Stimulated activated CD4-positive, alpha-beta T cell treated with anti-CD3 and anti-CD28 coated beads, Interleukin-1b, Interleukin-23, amount 100 ng/mL, for 48 hours (primary cell): ENCODE data around the gene AUH.

ENCODE experiments used
- DNase-seq: peaks from one replicate; pipeline ENCODE4 v3.0.0-alpha.2; 2020

AUH gene

GRCh38 chr9:91334053-91334452, 27.7 kb downstream of the AUH start:
- DNase-seq: peak; percentile 34

- no peak for DNase-seq
Observed at GRCh38 chr9:91333551-91333950, 28.2 kb downstream of the AUH start.

GRCh38 chr9:91332546-91333231, 29.0 kb downstream of the AUH start:
- no peak for DNase-seq

GRCh38 chr9:91331849-91332248, 29.9 kb downstream of the AUH start:
- DNase-seq: no peak

GRCh38 chr9:91328186-91328585, 33.5 kb downstream of the AUH start:
- no peak for DNase-seq

- no peak for DNase-seq
Observed at GRCh38 chr9:91321691-91322090, 40.0 kb downstream of the AUH start.

GRCh38 chr9:91320299-91320698, 41.4 kb downstream of the AUH start:
- DNase-seq: no peak

DNA sequence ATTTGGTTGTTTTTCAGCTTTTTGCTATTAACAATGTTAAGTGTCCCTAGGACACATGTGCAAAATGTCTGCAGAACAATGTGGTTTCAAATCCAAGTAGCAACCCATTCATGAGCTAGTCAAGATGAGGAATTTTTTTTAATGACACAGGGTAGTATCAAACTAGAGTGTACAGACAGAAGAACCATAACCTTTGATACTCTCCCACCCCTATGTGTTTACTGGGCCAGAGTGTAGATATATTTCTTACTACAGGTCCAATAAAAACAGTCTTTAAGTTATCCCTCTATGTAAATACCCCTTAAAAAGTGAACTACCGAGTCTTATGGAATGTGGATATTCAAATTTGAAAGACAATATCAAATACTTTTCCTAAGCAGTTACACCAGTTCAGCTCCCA, 45.6 kb downstream of the AUH start:
- no peak for DNase-seq

DNA sequence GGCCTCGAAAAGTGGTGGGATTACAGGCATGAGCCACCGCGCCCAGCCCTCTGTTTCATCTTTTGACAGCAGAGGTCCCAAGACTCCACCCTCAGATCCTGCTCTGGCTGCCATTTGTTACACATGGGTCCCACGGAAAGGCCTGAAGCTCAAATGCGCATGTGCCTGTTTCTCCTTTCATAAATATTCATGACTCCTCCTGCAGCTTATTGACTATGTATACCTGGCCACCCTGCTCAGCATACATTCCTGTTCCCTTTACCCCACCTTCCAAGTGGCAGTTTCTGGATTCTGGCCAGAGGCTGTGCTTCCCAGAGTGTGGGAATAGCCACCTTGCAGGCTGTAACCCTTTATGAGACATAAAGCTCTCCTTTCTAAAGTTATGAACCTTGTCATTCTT, 46.5 kb downstream of the AUH start:
- DNase-seq: no peak

GRCh38 chr9:91312717-91313325, 48.9 kb downstream of the AUH start:
- DNase-seq: no peak

DNA sequence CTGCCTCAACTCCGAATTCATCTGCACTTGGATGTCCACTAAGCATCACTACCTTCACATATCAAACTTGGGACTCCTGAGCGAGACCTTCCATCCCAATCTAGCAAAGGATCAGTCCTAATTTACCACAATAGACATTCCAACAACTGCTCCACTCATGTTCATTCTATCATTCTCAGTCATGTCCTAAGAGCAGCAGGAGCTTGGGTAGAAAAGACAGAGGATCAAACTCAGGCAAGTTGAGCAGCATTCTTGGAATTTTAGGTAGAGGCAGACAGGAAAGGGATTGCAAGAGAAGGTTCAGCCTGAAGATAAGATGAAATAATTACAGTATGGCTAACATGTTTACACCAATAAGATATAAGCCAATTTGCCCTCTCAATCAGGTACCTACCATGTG, 51.7 kb downstream of the AUH start:
- DNase-seq: no peak

- no peak for DNase-seq
Observed at GRCh38 chr9:91308191-91308590, 53.5 kb downstream of the AUH start.

- DNase-seq: no peak
Observed at GRCh38 chr9:91307279-91307678, 54.4 kb downstream of the AUH start.

DNA sequence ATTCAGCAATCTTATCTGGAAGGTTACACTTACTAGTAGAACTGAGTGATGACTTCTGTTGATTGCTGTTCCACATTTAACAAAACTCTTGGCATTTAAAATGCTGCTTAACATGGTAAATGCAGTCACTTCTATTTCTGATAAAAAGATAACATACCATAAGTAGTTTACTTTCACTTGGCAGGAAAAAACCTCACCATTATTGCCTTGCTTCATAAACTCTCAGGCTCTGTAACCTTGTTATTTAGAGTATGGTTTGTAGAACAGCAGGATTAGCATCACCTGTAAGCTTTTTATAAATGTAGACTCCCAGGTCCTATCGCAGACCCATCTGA, 55.5 kb downstream of the AUH start:
- no peak for DNase-seq

GRCh38 chr9:91305596-91306295, 56.0 kb downstream of the AUH start:
- no peak for DNase-seq

DNA sequence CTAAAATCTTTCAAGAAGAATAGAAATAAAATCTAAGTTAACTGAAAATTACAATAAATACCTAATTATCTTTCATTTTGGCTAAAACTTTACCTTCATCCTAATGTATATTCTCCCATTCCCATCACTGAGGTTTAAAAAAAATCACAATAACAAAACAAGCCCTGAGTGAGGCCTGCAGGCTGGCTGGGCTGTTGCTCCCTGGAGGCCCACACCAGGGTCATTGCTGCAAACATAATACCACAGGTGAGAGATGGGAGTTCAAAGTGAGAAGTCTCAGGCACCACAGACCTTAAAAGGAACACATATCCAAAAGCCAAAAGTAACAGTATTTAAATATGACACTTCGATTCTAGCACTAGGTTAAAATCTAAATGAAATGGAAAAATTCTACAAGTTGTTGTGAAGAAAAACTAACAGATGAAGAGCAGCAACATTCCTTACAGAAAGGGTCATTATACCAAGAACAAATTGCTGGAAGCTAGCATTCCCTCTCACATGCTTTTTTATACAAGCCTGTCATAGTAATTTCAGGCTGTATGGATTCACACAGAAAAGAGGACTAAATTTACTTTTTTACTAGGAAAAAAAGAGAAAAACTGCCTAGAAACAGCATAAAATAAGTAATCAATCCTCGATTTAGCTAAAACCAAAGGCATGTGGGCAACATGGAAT, 57.8 kb downstream of the AUH start:
- no peak for DNase-seq

DNA sequence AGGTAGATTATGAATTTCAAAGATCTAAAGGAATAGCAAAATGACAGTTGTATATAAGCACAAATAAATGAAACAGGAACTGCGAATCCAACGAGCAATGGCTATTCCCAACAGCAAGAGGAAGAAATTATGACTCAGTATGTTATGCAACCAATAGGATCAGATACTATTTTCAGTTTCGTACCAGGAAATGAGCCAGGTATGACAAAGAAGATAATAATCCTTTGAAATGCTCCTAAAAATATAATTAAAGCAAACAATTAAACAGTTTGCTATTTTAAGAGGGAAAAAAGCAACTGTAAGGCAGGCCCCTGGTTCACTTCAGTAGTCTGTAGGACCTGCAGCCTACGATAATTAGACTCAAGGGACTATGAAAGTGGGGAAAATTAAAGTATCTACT, 58.9 kb downstream of the AUH start:
- DNase-seq: no peak

GRCh38 chr9:91301161-91301560, 60.6 kb downstream of the AUH start:
- no peak for DNase-seq

- DNase-seq: no peak
Observed at GRCh38 chr9:91298311-91298710, 63.4 kb downstream of the AUH start.

DNA sequence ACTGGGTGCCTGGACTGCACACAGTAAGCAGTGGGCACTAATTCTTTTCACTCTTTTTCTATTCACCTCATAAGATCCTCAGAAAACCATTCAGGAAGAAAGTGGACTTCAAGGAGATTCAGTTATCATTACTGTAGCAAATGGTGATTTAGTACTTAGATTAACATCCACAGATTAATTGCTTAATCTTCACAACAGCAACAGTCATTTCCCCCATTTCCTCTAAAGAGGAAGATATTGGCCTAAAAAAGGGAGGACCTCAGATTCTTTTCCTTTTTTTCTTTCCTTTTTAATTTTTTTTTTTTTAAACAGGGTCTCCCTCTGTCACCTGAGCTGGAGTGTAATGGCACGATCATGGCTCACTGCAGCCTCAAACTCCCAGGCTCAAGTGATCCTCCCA, 64.4 kb downstream of the AUH start:
- DNase-seq: no peak

DNA sequence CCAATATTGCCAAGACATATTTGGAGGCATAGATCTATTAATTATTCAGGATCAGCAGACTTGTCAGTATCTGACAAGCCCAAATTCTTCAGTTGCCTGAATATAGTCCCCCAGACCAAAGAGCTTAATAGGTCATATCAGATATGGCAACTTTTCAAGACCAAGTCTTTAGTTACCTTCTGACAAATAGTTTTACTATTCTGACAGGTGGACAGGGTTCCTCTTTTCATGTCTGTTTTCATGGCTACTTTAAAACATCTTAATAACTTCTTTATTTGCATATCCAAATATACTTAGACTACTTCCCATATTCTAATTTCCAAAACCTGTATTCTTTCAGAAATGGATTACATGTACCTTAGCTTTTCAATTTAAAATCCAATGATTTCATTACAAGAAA, 65.4 kb downstream of the AUH start:
- DNase-seq: no peak

DNA sequence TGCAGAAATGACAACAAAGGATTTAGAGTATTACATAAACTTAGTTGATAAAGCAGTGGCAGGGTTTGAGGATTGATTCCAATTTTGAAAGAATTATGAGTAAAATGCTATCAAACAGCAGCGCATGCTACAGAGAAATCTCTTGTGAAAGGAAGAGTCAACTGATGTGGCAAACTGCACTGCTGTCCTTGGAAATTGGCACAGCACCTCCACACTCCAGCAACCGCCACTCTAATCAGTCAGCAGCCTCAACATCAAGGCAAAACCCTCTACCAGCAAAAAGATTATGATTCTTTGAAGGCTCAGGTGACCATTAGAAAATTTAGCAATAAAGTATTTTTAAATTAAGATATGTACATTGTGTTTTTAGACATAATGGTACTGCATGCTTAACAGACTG, 66.4 kb downstream of the AUH start:
- DNase-seq: no peak

GRCh38 chr9:91291866-91292265, 69.9 kb downstream of the AUH start:
- no peak for DNase-seq

GRCh38 chr9:91289244-91289643, 72.5 kb downstream of the AUH start:
- no peak for DNase-seq
